Heart left ventricle (tissue), 13 donors: ENCODE measurements around the gene PCOLCE2.

Experiments
- POLR2A ChIP-seq, 2 donors: fragments of 450-650 bp; IDR thresholded peaks; one replicate each; pipeline ENCODE4 v1.6.1; 2017; ENCODE audit warnings: antibody characterized with exemption in 2 of 2, mild to moderate bottlenecking in 2 of 2, moderate library complexity in 2 of 2
- TF ChIP-seq, protein P1 (sequence below), 12 donors: fragments of 200-600 bp; sonication (generic) in 4 of 12; IDR thresholded peaks; one replicate each; pipeline versions ENCODE4 v1.5.0 to v1.8.0; 2018 to 2022; ENCODE audit warnings: antibody characterized with exemption in 12 of 12, mild to moderate bottlenecking in 5 of 12
- donor health status: ischemic (EF 13 %, LVEDD 7.1; RV severe dilation, severe dysfunction).
- donor health status: DM: no; HTN: yes; CAD: no.
- donor health status: DM: no; HTN: no; CAD: no.
- donor health status: ischemic (EF 25% LVEDD 6.9; RV normal size, moderate dysfunction).
- donor health status: ischemic (EF 25% LVEDD 5.7; RV mildly dilated, moderate dysfunction).
- donor health status: ischemic (EF 35%, LVEDD 5.7; RV mildly dilated, moderate dysfunction).
- donor health status: nonischemic (EF 11% LVEDD 7.7; RV severe dilation, severe dysfunction).
- donor health status: DM: yes; HTN: yes; CAD: no.
- donor health status: PGD.
- donor health status: ischemic (EF 29% LVEDD 5.4; RV normal size, mild dysfunction).
- donor health status: nonischemic (EF 23%, LVEDD 6.1; RV moderate dilation, normal function).

DNA sequence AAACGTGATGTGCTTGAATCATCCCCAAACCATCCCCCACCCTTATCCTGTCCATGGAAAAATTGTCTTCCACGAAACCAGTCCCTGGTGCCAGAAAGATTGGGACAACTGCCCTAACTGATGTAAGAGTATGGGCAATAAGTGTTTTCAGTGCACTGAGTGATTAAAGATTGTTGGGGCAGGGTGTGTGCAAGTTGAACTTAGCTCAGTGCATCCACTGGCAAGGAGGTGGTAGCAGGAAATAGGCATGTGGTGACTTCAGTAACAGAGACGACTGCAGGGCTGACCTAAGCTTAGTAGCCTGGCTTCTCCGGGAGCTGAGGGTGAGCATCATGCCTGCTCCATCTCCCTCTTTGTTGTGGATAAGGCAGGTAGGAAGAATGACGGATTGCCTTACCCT is 47.1 kb upstream of the PCOLCE2 start:
- TF ChIP-seq, protein P1, sequence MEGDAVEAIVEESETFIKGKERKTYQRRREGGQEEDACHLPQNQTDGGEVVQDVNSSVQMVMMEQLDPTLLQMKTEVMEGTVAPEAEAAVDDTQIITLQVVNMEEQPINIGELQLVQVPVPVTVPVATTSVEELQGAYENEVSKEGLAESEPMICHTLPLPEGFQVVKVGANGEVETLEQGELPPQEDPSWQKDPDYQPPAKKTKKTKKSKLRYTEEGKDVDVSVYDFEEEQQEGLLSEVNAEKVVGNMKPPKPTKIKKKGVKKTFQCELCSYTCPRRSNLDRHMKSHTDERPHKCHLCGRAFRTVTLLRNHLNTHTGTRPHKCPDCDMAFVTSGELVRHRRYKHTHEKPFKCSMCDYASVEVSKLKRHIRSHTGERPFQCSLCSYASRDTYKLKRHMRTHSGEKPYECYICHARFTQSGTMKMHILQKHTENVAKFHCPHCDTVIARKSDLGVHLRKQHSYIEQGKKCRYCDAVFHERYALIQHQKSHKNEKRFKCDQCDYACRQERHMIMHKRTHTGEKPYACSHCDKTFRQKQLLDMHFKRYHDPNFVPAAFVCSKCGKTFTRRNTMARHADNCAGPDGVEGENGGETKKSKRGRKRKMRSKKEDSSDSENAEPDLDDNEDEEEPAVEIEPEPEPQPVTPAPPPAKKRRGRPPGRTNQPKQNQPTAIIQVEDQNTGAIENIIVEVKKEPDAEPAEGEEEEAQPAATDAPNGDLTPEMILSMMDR (IDR thresholded peaks at IDR 0.05): no peak
- TF ChIP-seq POLR2A (IDR thresholded peaks at IDR 0.05): no peak
